ENCODE measurements around the gene SND1.

GRCh38 chr7:127959770-127960169 is 307.8 kb downstream of the SND1 start:
- TF ChIP-seq CTCF (IDR thresholded peaks at IDR 0.05): no peak
- TF ChIP-seq POLR2A (IDR thresholded peaks at IDR 0.05): no peak

All from esophagus squamous epithelium (tissue), 4 donors.